Left lung (tissue), 10 donors: ENCODE data around the gene VMP1. TPM values are rescaled to one million over a fixed set of nuclear protein-coding genes. Genes with fewer than 3 reads are reported as not detected.
A peak's percentile ranks its signal among the peaks of the same experiment; 100 is the strongest.

Experiments used
- ATAC-seq: fragments of 200-7000 bp; cut with Tn5 transposase; one replicate; pipeline ENCODE4 v1.9.1; 2020; ENCODE audit warnings: moderate library complexity
- DNase-seq, 4 donors: peaks; one replicate each; pipeline ENCODE4 v3.0.0-alpha.2; 2013 to 2020
- H3K27ac ChIP-seq, 2 donors: fragments of 200-600 bp; sonication (generic) in 1 of 2; one replicate each; pipeline versions ENCODE4 v1.5.0 to v1.8.0; 2020 to 2021
- H3K27me3 ChIP-seq, 2 donors: fragments of 200-600 bp; sonication (generic) in 1 of 2; one replicate each; pipeline versions ENCODE4 v1.5.0 to v1.8.0; 2020 to 2021
- H3K36me3 ChIP-seq, 2 donors: fragments of 200-600 bp; sonication (generic) in 1 of 2; one replicate each; pipeline versions ENCODE4 v1.5.0 to v1.8.0; 2020 to 2021
- H3K4me1 ChIP-seq, 2 donors: fragments of 200-600 bp; one replicate each; pipeline ENCODE4 v1.8.0; 2021
- H3K4me3 ChIP-seq, 2 donors: fragments of 200-600 bp; sonication (generic) in 1 of 2; one replicate each; pipeline versions ENCODE4 v1.5.0 to v1.8.0; 2020 to 2021; ENCODE audit warnings: mild to moderate bottlenecking in 1 of 2
- H3K9me3 ChIP-seq, 2 donors: fragments of 200-600 bp; sonication (generic) in 1 of 2; one replicate each; pipeline versions ENCODE4 v1.5.0 to v1.8.0; 2020 to 2021
- intact Hi-C, 2 donors: fragments of 100-400 bp; cut with DNase I; formaldehyde crosslinking; loops; one replicate each; pipeline versions ENCODE4 v1.11.2 to v1.14.2; 2022
- polyA plus RNA-seq, 6 donors: library from polyadenylated mRNA; unstranded; fragments of 120-200 nt; gene quantifications; one replicate each; pipeline ENCODE4 v1.2.1, GENCODE V29; 2013; ENCODE audit not compliant: insufficient read length in 6 of 6
- total RNA-seq, 2 donors: library from RNA; stranded (reverse); fragmentation: NEBNext Ultra II Directional; extraction: Animal tissue kit (Norgen Biotek cat#: 25700); gene quantifications; one replicate each; pipeline ENCODE4 v1.2.1, GENCODE V29; 2021
- TF ChIP-seq, protein P1 (sequence below), 2 donors: fragments of 200-600 bp; sonication (generic) in 1 of 2; IDR thresholded peaks; one replicate each; pipeline versions ENCODE4 v1.5.0 to v1.8.0; 2021; ENCODE audit warnings: antibody characterized with exemption in 2 of 2
- donor health status: DM: no; HTN: yes; CAD: no.
- donor health status: DM: no; HTN: no; CAD: no.

VMP1 gene
- total and polyA plus RNA-seq, 8 donors, result 98.2 to 343 (median 127) TPM

DNA sequence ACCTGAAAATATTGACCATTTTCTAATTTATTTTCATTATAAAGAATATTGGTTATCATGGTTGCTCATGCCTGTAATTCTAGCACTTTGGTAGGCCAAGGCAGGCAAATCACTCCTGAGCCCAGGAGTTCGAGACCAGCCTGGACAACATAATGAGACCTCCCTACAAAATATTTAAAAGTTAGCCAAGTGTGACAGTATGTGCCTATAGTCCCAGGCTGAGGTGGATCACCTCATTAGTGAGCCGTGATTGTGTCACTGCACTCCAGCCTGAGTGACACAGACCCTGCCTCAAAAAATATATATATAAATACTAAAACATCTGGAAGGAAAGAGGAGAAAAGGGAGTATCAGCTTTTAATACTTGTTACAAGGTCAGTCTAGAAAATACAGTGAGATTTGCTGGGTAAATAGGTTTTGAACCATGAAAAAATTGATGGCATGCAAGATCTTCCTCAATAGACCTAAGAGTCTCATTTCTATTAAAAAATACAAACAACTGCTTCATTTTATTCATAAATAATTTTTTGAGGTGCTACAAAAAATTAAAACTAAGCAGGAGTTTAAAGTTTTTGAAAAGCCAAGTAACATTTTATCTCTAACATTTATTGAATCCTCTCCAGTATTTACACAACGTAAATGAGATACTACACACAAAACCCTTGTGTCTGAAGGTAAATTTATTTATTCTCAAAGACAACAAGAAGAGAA, 137.6 kb downstream of the VMP1 start:
- H3K36me3 ChIP-seq, result peaks cover 0 to 30% of the 10 kb centered on the region in 2 donors
- H3K27ac ChIP-seq, result peak overlapping the region; percentile 96 to 99
- DNase-seq, result no peak
- no peak overlapping the region for H3K4me3 ChIP-seq
- intact Hi-C loops, result no loop called here
- H3K9me3 ChIP-seq, result no peaks in the 10 kb centered on the region
- TF ChIP-seq, protein P1, sequence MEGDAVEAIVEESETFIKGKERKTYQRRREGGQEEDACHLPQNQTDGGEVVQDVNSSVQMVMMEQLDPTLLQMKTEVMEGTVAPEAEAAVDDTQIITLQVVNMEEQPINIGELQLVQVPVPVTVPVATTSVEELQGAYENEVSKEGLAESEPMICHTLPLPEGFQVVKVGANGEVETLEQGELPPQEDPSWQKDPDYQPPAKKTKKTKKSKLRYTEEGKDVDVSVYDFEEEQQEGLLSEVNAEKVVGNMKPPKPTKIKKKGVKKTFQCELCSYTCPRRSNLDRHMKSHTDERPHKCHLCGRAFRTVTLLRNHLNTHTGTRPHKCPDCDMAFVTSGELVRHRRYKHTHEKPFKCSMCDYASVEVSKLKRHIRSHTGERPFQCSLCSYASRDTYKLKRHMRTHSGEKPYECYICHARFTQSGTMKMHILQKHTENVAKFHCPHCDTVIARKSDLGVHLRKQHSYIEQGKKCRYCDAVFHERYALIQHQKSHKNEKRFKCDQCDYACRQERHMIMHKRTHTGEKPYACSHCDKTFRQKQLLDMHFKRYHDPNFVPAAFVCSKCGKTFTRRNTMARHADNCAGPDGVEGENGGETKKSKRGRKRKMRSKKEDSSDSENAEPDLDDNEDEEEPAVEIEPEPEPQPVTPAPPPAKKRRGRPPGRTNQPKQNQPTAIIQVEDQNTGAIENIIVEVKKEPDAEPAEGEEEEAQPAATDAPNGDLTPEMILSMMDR (IDR thresholded peaks at IDR 0.05), result no peak
- no peak for ATAC-seq
- H3K27me3 ChIP-seq, result no peaks in the 10 kb centered on the region
- H3K4me1 ChIP-seq, result peaks cover 43 to 72% of the 10 kb centered on the region in 2 donors

DNA sequence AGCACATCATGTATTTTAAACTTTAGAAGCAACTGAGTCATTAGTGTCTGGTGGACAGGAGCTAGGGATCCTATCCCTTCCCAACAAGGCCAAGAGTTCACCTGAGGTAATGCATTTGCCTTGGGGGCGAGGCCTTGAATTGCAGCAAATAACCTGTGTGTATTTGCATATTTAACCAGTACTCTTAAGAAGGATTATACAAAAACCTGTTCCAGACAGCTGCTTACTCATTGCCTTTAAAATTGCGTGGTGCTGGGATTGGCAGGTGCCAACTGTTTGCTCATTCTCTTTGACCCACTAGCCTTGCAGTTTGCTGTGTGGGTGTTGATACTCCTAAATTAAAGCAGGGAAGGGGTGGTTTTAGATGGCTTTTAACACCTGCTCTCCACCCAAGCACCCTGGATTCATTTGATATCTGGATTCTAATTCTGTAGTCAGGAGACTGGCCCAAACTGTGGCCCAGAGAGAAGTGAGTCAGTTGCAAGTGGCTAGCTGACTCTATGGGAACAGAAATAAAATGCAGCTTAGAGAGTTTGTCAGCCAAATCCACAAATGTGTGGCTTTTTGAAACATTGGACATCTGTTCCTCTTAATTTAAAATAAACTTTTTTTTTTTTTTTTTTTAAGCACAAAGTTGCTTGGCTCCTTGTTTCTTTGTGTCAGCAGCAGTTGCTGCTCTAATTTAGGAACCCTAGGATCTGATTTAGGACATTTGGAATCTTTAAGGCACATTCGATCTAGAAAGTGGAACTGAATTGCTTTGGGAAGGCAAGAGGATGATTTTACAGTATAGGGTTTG, 138.3 kb downstream of the VMP1 start:
- H3K9me3 ChIP-seq, result no peaks in the 10 kb centered on the region
- peaks cover 0 to 23% of the 10 kb centered on the region in 2 donors for H3K36me3 ChIP-seq
- H3K27me3 ChIP-seq, result no peaks in the 10 kb centered on the region
- TF ChIP-seq, protein P1 (IDR thresholded peaks at IDR 0.05), result no peak
- intact Hi-C loops, result no loop called here
- H3K4me3 ChIP-seq, result no peak overlapping the region
- ATAC-seq (peak; percentile 28), DNase-seq (peak in 1 of 4 donors; percentile 66)
- H3K4me1 ChIP-seq, result peaks cover 43 to 72% of the 10 kb centered on the region in 2 donors
- H3K27ac ChIP-seq, result peak overlapping the region; percentile 96 to 99

DNA sequence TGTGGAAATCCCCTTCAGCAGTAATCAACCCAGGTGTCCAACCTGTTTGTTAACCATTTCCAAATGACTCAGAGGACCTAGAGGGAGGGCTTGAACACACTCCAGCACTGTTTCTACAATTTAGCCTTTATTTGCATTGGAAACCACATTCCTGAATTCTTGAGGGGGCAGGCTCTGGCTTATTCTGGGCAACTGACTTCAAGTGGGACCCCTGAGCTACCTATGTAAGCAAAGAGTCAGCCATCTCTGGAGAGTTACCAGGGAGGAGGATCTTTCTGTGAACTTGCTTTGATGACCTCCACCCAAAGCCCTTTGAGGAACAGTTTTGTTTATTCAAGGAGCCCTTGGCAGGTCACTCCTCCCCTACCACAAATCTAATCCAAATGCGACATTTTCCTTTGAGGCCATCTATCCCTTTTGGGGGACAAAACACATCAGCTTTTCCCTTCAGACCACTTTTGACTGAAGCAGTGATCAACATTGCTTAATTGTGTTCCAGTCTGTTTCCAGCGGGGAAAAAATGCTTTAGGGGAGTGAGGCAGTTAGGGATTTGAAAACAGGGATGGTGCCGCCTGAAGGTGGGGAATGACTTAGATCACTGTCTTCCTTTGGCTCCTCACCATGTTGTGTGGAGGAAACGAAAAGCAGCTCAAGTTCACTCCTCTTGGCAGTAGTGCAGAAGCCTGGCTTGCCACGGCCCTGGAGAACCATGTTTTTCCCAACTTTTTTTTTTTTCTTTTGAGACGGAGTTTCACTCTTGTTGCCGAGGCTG, 139.1 kb downstream of the VMP1 start:
- Histone ChIP-seq H3K36me3 (peaks cover 0 to 15% of the 10 kb centered on the region in 2 donors), H3K9me3 (no peaks in the 10 kb centered on the region), H3K4me3 (no peak overlapping the region), H3K27me3 (no peaks in the 10 kb centered on the region), H3K4me1 (peaks cover 48 to 79% of the 10 kb centered on the region in 2 donors), H3K27ac (peak overlapping the region; percentile 96 to 99)
- intact Hi-C loops, result no loop called here
- ATAC-seq, result peak; percentile 28
- DNase-seq, result peak in 2 of 4 donors; percentile 54 to 81
- TF ChIP-seq, protein P1 (IDR thresholded peaks at IDR 0.05), result no peak

DNA sequence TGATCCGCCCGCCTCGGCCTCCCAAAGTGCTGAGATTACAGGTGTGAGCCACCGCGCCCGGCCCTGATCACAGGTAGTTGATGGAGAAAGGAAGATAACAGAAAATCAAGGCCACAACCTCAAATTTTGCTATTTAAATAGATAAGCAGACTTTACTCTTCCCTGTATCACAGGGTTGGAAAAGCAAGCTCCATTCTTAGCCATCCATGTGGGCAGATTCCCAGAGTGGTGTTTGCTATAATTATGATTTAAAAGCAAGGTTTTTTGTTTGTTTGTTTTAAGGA, 140.9 kb downstream of the VMP1 start:
- Histone ChIP-seq H3K27me3 (no peaks in the 10 kb centered on the region), H3K4me1 (peaks cover 49 to 83% of the 10 kb centered on the region in 2 donors), H3K4me3 (no peak overlapping the region), H3K9me3 (no peaks in the 10 kb centered on the region), H3K27ac (peak overlapping the region; percentile 96 to 99), H3K36me3 (no peaks in the 10 kb centered on the region)
- no peak for DNase-seq
- intact Hi-C loops, result no loop called here
- no peak for ATAC-seq
- TF ChIP-seq, protein P1 (IDR thresholded peaks at IDR 0.05), result no peak
